Heart left ventricle (tissue), 13 donors: ENCODE data around the gene CSN2.

Source experiments
- CTCF ChIP-seq, 12 donors: fragments of 200-600 bp; sonication (generic) in 4 of 12; IDR thresholded peaks; one replicate each; pipeline versions ENCODE4 v1.5.0 to v1.8.0; 2018 to 2022; ENCODE audit warnings: antibody characterized with exemption in 12 of 12, mild to moderate bottlenecking in 5 of 12
- POLR2A ChIP-seq, 2 donors: fragments of 450-650 bp; IDR thresholded peaks; one replicate each; pipeline ENCODE4 v1.6.1; 2017; ENCODE audit warnings: antibody characterized with exemption in 2 of 2, mild to moderate bottlenecking in 2 of 2, moderate library complexity in 2 of 2
- donor health status: ischemic (EF 13 %, LVEDD 7.1; RV severe dilation, severe dysfunction).
- donor health status: DM: no; HTN: yes; CAD: no.
- donor health status: DM: no; HTN: no; CAD: no.
- donor health status: ischemic (EF 25% LVEDD 6.9; RV normal size, moderate dysfunction).
- donor health status: ischemic (EF 25% LVEDD 5.7; RV mildly dilated, moderate dysfunction).
- donor health status: ischemic (EF 35%, LVEDD 5.7; RV mildly dilated, moderate dysfunction).
- donor health status: nonischemic (EF 11% LVEDD 7.7; RV severe dilation, severe dysfunction).
- donor health status: DM: yes; HTN: yes; CAD: no.
- donor health status: PGD.
- donor health status: ischemic (EF 29% LVEDD 5.4; RV normal size, mild dysfunction).
- donor health status: nonischemic (EF 23%, LVEDD 6.1; RV moderate dilation, normal function).

GRCh38 chr4:69974631-69975030 is 9.1 kb upstream of the CSN2 start:
- TF ChIP-seq CTCF (IDR thresholded peaks at IDR 0.05): no peak
- TF ChIP-seq POLR2A (IDR thresholded peaks at IDR 0.05): no peak
